MM.1S (cell line): ENCODE results near the gene LCT.
A peak's percentile ranks its signal among the peaks of the same experiment; 100 is the strongest.
"Not testable (repeated sequence)": the region's sequence is repeated elsewhere in the genome, so short reads cannot be mapped to it uniquely, and the experiment has no call there.

Experiments
- DNase-seq: peaks from one replicate; pipeline ENCODE4 v3.0.0-alpha.2; 2015
- H2AFZ ChIP-seq: fragments of 300-600 bp; sonication (generic); 2 replicates; pipeline ENCODE4 v1.6.0; 2016; ENCODE audit warnings: antibody characterized with exemption, low read length
- H3F3A ChIP-seq: fragments of 300-600 bp; sonication (generic); 2 replicates; pipeline ENCODE4 v1.6.1; 2016; ENCODE audit warnings: mild to moderate bottlenecking, antibody characterized with exemption, low read length, moderate library complexity, mixed read lengths; ENCODE audit not compliant: insufficient read depth
- H3K27ac ChIP-seq: fragments of 300-600 bp; sonication (generic); 2 replicates; pipeline ENCODE4 v1.5.1; 2016; ENCODE audit warnings: mild to moderate bottlenecking, low read length
- H3K27me3 ChIP-seq: fragments of 300-600 bp; sonication (generic); replicated peaks from 2 replicates; pipeline ENCODE4 v1.6.0; 2016; ENCODE audit warnings: low read length; ENCODE audit not compliant: insufficient read depth
- H3K36me3 ChIP-seq: fragments of 300-600 bp; sonication (generic); replicated peaks from 2 replicates; pipeline ENCODE4 v1.6.1; 2016; ENCODE audit warnings: mild to moderate bottlenecking, low read length, mixed read lengths; ENCODE audit not compliant: insufficient read depth
- H3K4me1 ChIP-seq: fragments of 300-600 bp; sonication (generic); 2 replicates; pipeline ENCODE4 v1.6.1; 2016; ENCODE audit warnings: low read length, mixed read lengths
- H3K4me2 ChIP-seq: fragments of 300-600 bp; sonication (generic); 2 replicates; pipeline ENCODE4 v1.6.0; 2016; ENCODE audit warnings: low read depth, low read length
- H3K4me3 ChIP-seq: fragments of 300-600 bp; sonication (generic); 2 replicates; pipeline ENCODE4 v1.5.1; 2016; ENCODE audit warnings: low read length, mixed read lengths
- H3K79me2 ChIP-seq: fragments of 300-600 bp; sonication (generic); 2 replicates; pipeline ENCODE4 v1.6.1; 2016; ENCODE audit warnings: mixed run types, low read length, mixed read lengths
- H3K9ac ChIP-seq: fragments of 300-600 bp; sonication (generic); 2 replicates; pipeline ENCODE4 v1.6.1; 2016; ENCODE audit warnings: low read length, mixed read lengths
- H3K9me2 ChIP-seq: fragments of 300-600 bp; sonication (generic); replicated peaks from 2 replicates; pipeline ENCODE4 v1.6.1; 2016; ENCODE audit warnings: mild to moderate bottlenecking, low read length, mixed read lengths; ENCODE audit not compliant: insufficient read depth
- H3K9me3 ChIP-seq: fragments of 300-600 bp; sonication (generic); replicated peaks from 2 replicates; pipeline ENCODE4 v1.6.1; 2016; ENCODE audit warnings: mild to moderate bottlenecking, low read length, mixed read lengths; ENCODE audit not compliant: insufficient read depth
- H4K20me1 ChIP-seq: fragments of 300-600 bp; sonication (generic); 2 replicates; pipeline ENCODE4 v1.6.1; 2016; ENCODE audit warnings: mild to moderate bottlenecking, low read length, moderate library complexity, mixed read lengths; ENCODE audit not compliant: insufficient read depth
- CTCF ChIP-seq: fragments of 300-600 bp; sonication (generic); IDR thresholded peaks from 2 replicates; pipeline ENCODE4 v1.5.1; 2016; ENCODE audit warnings: antibody characterized with exemption, low read length, mixed read lengths
- EZH2 ChIP-seq: fragments of 300-600 bp; sonication (generic); optimal IDR thresholded peaks from 2 replicates; pipeline ENCODE3; 2017; ENCODE audit warnings: low read depth, mild to moderate bottlenecking, antibody characterized with exemption, low read length, mixed read lengths
- EZH2phosphoT487 ChIP-seq: fragments of 300-600 bp; sonication (generic); IDR thresholded peaks from 2 replicates; pipeline ENCODE4 v1.6.1; 2018; ENCODE audit warnings: antibody characterized with exemption, low read length

LCT gene

GRCh38 chr2:135798275-135798705 is 38.7 kb downstream of the LCT start:
- Histone ChIP-seq H3K9ac (no peak overlapping the region), H3K27ac (no peak overlapping the region), H3K9me2 (no peaks in the 10 kb centered on the region), H3K4me2 (no peak overlapping the region), H4K20me1 (no peaks in the 10 kb centered on the region), H2AFZ (no peak overlapping the region), H3K79me2 (no peaks in the 10 kb centered on the region), H3K27me3 (no peaks in the 10 kb centered on the region), H3K4me1 (peaks cover 7% of the 10 kb centered on the region; the same call in 1 of the 2 replicates), H3K4me3 (no peak overlapping the region), H3K9me3 (no peaks in the 10 kb centered on the region), H3K36me3 (no peaks in the 10 kb centered on the region), H3F3A (0 out of 2 replicates have a peak, but pooled peaks cover 8% of the 10 kb centered on the region)
- TF ChIP-seq EZH2phosphoT487 (no peak), CTCF (no peak), EZH2 (no peak)
- no peak for DNase-seq

GRCh38 chr2:135797497-135798274 is 39.3 kb downstream of the LCT start:
- no peaks in the 10 kb centered on the region for H3K79me2 ChIP-seq
- no peak overlapping the region for H3K9ac ChIP-seq

GRCh38 chr2:135796606-135797005 is 40.4 kb downstream of the LCT start:
- DNase-seq = no peak
- no peaks in the 10 kb centered on the region for H3K9me2 ChIP-seq
- H3K4me1 ChIP-seq = peaks cover 7% of the 10 kb centered on the region; the same call in 1 of the 2 replicates
- no peaks in the 10 kb centered on the region for H3K36me3 ChIP-seq
- no peaks in the 10 kb centered on the region for H3K27me3 ChIP-seq
- H3K9me3 ChIP-seq = no peaks in the 10 kb centered on the region
- H4K20me1 ChIP-seq = no peaks in the 10 kb centered on the region
- H3K9ac ChIP-seq = no peak overlapping the region
- H3F3A ChIP-seq = 0 out of 2 replicates have a peak, but pooled peaks cover 8% of the 10 kb centered on the region
- TF ChIP-seq EZH2phosphoT487 = no peak
- TF ChIP-seq CTCF = no peak
- no peak for TF ChIP-seq EZH2
- H3K27ac ChIP-seq = no peak overlapping the region
- no peak overlapping the region for H2AFZ ChIP-seq
- H3K4me2 ChIP-seq = no peak overlapping the region
- no peaks in the 10 kb centered on the region for H3K79me2 ChIP-seq
- no peak overlapping the region for H3K4me3 ChIP-seq

More at GRCh38 chr2:135797497-135798274, 39.3 kb downstream of the LCT start:
- Histone ChIP-seq H3K9me3 (no peaks in the 10 kb centered on the region), H4K20me1 (no peaks in the 10 kb centered on the region), H3K4me3 (no peak overlapping the region), H3K4me1 (peaks cover 7% of the 10 kb centered on the region; the same call in 1 of the 2 replicates), H3F3A (0 out of 2 replicates have a peak, but pooled peaks cover 8% of the 10 kb centered on the region), H2AFZ (peak overlapping the region; percentile 7; the same call in 1 of the 2 replicates), H3K9me2 (no peaks in the 10 kb centered on the region), H3K27ac (no peak overlapping the region), H3K27me3 (no peaks in the 10 kb centered on the region), H3K36me3 (no peaks in the 10 kb centered on the region), H3K4me2 (no peak overlapping the region)
- TF ChIP-seq EZH2 (no peak), EZH2phosphoT487 (no peak), CTCF (peak; percentile 94)
- DNase-seq = peak; percentile 76

GRCh38 chr2:135795641-135796040 is 41.3 kb downstream of the LCT start:
- not testable (repeated sequence) for DNase-seq, H3K4me1 ChIP-seq

More at GRCh38 chr2:135795641-135796040, 41.3 kb downstream of the LCT start:
- not testable (repeated sequence) for H3K4me2 ChIP-seq, H3K9ac ChIP-seq, H3K9me2 ChIP-seq, H3F3A ChIP-seq, H3K27ac ChIP-seq, H4K20me1 ChIP-seq, H3K79me2 ChIP-seq, H2AFZ ChIP-seq, H3K4me3 ChIP-seq, H3K27me3 ChIP-seq, H3K9me3 ChIP-seq, H3K36me3 ChIP-seq
